NCI-H748 (cell line): Measurements from ENCODE around the gene PRDM12.

Source experiments
- DNase-seq: peaks from one replicate; lab custom pipeline; 2025; ENCODE audit not compliant: unreplicated experiment; lab: John Stamatoyannopoulos, UW

Gene PRDM12

DNA sequence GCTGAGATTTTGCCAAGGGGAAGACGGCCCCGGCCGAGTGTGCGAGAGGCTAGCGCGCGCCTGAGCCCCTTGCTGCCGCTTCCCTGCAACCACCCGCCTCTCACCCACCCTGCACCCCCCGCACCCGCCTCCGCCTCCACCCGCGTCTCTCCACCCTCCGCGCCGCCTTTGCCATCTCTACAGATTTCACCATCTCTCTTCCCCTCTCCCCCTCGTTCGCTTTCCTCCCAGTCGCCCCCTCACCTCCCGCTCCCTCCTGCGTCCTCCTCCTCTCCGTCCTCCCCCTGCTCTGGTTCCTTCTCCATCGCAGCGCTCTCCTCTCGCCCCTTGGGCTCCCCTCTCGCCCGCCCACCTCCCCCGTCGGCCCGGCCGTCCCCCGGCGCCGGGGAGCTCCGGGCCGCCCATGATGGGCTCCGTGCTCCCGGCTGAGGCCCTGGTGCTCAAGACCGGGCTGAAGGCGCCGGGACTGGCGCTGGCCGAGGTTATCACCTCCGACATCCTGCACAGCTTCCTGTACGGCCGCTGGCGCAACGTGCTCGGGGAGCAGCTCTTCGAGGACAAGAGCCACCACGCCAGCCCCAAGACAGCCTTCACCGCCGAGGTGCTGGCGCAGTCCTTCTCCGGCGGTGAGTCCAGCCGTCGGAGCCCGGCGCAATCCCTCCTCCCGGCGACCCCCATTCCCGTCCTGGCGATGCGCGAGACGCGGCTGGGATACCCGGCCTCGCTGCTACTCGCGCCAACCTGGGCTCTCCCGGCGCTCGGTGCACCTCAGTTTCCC lies at the start of gene PRDM12:
Gene PRDM12 (plus strand): TSS at position 344 of the 778 bp plus-strand sequence. CDS start 60 bp downstream, at position 404.
- peak; percentile 52 for DNase-seq

DNA sequence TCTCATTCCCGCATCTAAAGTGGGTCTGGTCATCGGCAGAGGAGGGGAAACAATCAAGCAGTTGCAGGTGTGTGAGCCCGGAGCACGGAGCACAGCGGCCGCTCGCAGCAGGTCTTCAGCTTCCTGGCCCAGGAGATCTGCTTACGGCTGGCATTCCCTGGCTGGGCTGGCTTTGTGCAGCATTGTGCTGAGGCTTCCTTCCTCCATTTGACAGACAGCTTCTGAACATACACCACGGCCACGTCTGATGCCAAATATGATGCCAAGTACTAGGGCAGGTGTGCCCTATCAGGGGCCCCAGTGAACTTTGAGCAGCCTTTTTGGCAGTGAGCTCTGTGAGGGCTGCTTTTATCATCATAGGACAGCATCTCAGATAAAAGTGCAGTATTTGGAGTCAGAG lies 47.9 kb upstream of the PRDM12 start:
- no peak for DNase-seq

DNA sequence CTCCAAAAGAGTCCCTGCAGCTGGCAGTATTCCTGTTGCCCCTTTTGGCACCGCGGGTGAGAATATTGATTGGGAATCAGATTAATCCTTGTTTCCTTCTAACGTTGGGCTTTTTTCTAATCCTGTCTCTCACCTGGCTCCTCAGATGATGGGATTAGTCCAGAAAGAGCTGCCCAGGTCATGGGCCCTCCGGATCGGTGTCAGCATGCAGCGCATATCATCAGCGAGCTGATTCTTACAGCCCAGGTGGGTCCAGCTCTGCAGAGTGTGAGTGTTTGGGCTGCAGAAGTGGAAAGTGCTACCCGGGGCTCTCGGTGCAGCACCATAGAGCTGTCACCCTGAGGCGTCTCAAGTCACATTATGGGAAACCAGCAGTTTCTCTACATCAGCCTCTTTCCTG lies 40.9 kb upstream of the PRDM12 start:
- DNase-seq, result no peak

DNA sequence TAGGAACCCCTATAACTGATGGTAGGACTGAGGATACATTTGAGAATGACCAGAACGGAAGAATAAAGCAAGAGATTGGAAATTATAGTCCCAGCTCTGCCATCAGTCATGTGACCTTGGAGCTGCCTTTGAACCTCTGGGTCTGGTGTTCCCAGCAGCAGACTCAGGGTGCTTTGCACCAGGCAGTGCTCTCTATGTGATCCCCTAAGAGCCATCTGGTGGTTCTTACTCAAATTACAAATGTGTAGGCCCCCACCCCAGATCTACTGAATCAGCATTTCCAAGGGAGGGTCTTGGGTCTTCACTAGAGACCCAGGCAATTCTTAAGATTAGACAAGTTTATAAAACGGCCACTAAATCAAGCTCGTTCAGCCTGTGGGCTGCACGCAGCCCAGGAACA lies 40.2 kb upstream of the PRDM12 start:
- DNase-seq, result no peak

DNA sequence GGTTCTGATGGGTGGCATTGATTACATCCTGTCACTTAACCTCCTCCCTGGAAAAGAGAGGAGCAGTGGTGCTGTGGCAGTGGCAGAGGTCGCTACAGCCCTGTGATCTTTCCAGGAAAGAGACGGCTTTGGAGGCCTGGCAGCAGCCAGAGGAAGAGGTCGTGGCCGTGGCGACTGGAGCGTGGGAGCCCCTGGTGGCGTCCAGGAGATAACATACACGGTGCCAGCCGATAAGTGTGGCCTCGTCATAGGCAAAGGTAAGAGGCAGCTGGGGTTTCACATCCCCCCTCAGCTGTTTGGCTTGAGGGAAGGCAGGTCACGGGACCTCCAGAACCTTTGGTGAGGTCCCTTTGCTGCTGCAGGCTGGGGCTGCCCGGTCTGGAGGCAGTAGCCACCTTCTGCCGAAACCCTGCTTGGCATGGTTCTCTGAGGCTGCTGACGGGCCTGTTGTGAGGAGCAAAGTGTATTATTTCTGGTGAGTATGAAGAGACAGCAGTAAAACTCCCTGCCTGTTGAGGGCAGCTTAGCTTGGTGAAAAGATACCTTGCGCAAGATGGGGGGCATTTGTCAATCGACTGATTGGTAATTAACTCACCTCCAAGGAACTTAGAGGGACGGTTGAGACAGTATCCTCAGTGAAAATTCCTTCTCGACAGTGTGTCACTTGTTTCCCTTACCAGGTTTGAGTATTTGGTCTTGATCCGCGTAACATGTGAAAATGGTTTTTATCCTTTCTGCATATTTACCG lies 38.0 kb upstream of the PRDM12 start:
- no peak for DNase-seq

DNA sequence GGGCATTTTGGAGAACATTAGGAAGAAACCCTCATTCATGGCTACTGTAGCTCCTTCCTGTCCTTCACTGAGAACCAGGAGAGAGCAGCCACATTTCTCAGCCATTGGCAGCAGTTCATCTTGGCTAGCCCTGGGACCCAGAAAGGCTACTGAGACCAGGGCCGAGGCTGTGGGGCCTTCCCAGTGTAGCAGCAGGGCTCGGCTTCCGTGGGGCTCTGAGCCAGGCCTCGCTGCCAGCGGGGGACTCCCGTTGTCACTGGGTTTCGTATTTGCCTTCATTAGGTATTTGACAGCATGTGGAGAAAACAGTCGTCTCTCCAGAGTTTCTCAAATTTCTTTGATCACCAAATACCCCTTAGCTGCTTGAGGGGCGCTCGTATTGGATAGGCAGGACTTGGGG lies 37.3 kb upstream of the PRDM12 start:
- no peak for DNase-seq

DNA sequence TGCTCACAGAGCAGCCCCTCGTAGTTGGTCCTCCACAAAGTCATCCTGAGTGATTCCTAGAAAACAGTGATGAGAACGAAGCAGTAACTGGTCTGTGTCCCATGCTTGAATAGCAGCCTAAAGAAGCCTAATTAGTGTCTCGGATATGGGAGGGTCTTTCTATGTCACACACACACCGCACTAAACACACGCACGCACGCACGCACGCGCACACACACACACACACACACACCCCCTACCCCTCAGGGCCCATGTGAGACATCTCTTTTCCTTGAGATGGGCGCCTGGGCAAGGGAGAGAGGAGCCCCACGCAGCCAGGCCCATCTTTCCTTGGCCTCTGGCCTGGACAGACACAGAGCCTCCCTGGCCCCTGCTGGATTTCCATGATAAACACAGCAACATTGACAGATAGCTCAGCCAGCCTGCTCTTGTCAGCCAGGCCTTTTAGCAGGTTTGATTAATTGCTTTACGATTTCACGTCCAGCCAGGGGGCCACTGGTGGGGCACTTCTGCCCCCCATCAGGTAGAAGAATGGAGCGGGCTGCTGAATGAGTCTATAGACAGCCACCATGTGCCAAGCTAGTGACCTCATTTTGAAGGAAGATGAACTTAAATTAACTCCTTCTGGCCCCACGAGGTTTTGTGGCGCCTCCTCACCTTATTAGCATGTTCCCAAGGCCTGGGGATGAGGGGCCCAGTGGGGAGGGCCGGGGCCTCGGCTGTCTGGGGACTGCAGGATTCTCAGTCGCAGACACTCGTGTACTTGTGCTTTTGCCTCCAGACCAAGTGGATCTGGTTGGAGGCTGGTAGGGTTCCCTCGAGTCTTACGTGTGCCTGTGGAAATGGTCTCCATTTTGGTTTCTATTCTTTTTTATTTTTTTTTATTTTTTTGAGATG lies 36.2 kb upstream of the PRDM12 start:
- DNase-seq, result no peak

DNA sequence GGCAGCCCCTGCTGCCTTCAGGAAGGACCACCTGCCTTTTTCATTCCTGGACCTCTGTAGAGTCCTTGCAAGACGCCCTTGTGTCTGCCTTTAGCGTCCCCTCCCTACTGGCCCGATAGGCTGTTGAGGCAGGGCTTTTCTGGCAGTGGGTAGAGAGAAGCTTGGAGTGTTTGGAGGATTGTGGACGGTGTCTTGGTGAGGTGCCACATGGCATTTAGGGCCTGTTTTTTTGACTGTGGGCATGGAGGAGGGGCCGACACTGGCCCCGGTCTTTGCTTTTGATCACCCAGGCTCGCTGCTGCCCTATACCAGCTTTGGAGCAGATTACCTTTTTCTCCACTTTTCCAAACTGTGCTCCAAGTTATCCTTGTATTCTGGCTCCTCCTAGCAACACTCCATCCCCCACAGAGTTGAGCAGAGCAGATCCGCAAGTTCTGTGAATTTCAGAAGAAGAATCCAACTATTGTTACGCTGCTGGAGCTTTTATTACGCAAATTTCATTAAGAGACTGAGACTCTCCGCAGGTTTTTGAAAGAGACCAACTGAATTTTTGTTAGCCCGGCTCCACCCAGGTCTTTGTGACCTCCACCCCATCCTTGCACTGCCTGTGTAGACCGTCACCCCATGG lies 34.8 kb upstream of the PRDM12 start:
- DNase-seq, result no peak

DNA sequence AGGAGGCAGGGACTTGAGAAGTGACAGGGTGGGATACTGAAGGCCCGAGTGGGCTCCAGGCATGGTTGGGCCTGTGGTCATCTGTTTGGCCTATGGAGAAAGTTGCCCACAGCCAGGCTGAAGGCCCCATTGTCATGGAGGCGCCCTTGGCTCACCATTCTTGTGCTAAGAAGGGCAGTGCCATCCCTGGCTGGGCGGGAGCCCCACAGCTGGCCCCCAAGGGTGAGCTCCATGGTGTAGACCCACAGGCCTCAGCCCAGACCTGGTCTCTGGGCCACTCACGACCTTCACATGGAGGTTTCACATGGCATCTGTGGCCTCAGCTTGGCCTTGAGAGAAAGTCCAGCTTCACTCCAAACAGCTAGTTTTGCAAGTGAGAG lies 34.3 kb upstream of the PRDM12 start:
- no peak for DNase-seq

DNA sequence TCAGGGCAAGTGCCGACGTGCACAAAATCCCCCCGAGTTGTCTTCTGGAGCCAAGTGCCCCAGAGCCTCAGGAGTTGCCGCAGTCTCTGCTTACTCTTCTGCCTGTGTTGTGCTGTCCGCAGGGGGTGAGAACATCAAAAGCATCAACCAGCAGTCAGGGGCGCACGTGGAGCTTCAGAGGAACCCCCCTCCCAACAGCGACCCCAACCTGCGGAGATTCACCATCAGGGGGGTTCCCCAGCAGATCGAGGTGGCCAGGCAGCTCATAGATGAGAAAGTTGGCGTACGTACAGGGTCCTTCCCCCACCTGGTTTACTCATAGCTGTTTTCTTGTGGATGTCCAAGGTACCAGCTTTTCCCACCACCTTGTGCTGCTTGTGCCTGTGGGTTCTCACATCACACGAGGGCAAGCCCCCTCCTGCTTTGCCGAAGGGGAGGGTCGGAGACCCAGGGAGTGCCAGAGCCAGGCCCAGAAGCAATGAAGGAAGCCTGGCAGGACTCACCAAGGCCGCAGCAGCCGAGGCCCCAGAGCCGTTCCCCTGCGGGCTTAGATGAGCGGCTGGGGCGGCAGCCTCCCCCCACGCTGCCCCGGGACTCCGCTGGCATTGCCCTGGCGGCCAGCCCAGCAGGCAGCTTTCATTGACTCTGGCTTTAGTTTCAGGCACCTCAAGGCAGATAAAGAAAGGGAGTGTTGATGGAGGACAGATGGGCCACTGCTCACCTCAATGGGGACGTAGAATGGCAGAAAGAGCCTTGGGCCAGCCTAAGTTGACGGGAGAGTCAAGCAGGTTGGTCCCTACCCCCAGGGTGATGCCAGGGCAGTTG lies 33.7 kb upstream of the PRDM12 start:
- no peak for DNase-seq

DNA sequence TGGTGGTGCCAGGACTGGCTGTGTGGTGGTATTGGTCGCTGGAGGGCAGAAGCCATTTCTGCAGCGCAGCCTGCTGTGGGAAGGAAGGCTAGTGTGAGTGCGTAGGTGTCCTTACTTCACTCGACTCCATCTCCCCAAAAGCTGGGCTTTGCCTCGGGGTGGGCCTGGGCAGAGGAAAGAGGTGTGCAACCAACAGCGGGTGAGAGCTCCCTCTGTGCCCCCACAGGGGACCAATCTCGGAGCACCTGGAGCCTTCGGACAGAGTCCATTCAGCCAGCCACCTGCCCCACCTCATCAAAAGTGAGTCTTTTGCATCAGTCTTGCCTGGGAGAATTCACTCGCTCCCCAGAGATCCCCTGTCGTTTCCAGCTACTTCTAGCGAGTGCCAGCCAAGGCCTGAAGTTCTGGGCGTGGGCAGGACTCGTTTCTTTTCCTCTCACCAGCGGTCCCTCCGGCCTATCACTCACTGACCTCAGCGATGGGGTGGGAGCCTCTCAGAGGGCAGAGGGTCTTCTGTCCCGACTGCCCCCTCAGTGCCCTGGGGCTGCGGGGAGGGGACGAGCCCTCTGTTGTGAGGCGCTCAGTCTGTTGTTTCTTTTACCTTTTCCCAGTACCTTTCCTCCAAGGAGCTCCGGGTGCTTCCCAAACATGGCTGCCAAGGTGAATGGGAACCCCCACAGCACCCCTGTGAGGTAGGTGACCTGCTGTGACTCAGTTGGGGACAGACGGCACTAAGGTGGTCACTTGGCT lies 32.9 kb upstream of the PRDM12 start:
- DNase-seq, result no peak

DNA sequence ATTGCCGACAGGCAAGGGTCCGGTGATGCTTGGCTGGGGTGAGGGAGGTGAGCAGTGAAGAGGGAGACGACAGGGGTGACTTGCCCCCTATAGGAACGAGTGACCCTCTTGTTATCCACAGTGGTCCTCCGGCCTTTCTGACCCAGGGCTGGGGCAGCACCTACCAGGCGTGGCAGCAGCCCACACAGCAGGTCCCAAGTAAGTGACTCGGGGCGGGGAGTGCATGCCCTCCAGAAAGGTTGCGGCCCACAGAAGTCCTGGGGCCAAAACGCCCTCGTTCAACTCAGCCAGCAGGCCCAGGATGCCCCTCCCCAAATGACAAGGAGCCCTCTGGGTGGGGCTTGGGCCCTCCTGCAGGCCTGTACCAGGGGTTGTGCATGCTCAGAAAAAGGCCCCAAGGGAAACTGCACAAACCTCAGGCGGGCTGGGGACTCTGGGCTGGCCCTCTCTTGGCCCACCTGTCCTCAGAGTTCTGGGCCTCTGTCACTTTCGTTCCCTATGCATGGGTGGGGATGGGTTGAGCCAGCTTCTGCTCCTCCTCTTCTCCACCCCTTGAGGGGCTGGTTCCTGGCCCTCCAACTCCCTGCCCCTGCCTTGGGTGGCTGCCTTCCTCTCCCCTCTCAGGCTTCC lies 32.2 kb upstream of the PRDM12 start:
- DNase-seq, result no peak

DNA sequence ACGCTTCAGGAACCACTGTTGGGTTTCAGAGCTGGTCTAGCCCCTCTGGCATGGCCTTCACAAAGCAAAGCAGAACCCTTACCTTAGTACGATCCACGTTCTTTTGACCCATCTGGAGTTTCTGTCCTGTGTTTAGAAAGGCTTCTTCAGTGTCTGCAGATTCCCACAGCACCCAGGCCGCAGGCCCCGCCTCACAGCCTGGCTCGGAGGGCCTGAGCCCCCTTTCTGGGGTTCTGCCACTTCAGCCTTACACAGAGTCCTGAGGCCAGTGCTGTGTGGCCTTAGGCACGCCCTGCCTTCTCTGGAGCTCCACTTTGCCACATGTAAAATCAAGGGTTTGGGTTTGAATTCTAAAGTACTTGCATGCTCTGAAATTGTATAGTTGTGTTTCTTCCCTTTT lies 31.6 kb upstream of the PRDM12 start:
- DNase-seq, result no peak

DNA sequence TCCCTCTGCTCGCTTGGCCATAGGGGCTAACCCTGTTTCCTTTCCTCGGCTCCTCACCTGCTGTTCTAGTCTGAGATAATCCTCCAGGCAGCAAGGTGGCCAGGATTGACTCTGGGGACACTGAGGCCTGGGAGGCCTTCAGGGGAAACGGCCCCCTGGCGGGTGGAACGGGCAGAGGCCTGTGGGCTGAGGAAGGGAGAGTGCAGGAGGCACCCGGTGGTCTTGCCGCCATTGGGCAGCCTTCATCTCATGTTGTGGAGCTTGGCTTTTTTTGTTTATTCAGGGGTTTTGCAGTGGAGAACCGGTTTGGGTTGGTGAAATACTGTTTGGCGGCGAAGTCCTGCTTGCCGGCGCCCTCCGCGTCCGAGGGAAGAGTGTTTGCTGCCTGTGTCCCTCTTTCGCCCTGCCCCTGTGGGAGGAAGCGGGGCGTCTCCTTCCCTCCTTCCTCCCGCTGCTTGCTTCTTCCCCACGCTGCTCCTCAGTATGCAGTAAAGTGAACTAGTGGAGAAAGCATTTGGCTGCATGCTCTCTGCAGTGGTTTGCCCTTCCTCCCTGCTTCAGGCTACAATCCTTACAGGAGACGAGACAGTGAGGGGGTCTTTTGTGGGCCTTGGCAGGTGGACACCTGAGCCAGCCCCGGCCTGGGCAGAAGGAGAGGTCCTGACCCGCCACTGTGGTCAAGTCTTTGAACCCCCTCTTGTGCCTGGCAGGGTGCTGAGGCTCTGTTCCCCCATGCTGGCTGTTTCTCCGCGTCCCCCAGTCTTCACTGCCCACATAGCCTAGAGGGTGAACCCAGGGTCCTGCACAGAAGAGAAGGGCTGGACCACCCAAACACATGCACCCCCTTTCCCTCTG lies 30.8 kb upstream of the PRDM12 start:
- no peak for DNase-seq

DNA sequence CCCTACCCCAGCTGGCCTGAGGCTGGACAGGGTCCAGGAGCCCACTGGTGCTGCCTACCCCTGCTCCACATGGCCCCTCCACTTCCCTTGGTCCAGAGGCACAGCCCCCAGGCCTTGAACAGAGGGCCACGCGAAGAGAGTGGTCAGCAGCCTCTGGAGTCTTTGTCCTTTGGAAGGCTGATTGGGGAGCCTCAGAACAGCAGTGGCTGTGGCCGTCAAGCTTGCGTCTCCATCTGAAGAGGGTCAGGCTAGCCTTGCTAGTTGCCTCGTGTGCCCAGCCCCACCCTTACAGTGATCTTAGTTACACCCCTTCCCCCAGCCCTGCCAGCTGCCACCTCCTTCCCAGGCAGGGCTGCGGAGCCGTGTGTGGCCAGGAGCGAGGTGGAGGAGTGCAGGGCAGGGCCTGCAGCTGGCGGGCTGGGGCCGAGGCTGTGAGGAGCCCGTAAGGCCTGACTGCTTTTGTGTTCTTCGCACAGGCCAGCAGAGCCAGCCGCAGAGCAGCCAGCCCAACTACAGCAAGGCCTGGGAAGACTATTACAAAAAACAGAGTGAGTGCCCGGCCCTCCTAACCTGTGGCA lies 30.1 kb upstream of the PRDM12 start:
- no peak for DNase-seq

DNA sequence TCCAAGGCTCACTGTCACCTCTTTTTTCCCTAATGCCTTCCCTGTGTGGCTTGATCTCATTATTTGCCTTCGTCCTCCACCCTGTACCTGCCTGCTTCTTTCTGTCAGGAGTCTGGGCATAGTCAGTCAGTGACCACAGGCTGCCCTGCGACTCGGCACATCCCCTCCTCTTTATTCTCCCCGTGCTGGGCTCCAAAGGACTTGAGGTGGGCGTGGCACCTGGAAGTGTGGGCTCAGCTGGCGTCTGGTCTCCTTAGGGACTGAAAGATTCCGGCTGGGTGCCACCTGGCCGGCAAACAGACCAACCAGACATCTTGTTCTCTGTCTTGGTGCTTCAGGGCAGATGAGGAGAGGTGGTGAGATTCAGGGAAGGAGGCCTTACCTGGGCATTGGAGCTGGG lies 29.6 kb upstream of the PRDM12 start:
- no peak for DNase-seq

DNA sequence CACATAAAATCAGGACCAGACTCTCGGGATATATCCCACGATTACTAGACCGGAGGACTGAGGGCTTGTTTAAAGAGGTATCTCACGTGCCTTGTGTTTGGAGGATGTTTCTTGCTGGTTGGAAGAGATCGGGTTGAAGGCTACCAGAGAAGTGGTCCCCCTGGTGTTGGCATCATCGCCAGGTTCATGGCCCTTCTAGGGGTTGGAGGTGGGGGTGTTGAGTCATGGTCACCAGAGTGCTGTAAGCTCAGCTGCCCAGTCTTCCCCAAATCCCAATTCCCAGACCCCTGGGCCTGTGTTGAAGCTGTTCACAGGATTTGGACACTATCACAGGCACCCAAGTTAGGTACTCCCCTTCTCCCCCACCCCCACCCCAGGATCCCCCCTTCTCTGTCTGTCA lies 29.1 kb upstream of the PRDM12 start:
- DNase-seq, result no peak
